Measurements from ENCODE around the gene GPR18. TPM values are rescaled to one million over a fixed set of nuclear protein-coding genes. Genes with fewer than 3 reads are reported as not detected.

GPR18 gene
- total RNA-seq, 3 donors from 2014 or later = 0.35 to 0.60 (median 0.46) TPM

GRCh38 chr13:99278843-99279242 lies 20.7 kb upstream of the GPR18 start:
- DNase-seq = no peak
- H3K36me3 ChIP-seq (ENCODE audit: low read depth) = no peaks in the 10 kb centered on the region
- ATAC-seq = no peak
- no peak for TF ChIP-seq CTCF (IDR thresholded peaks at IDR 0.05)
- intact Hi-C loops (cut with DNase I, micrococcal nuclease) = loop anchor here in 1 of 2 donors (10.0 kb wide), 1 partner anchor 156 kb away; no protein-coding TSS in a partner anchor
- no peak overlapping the region for H3K4me3 ChIP-seq
- peaks cover 15% of the 10 kb centered on the region for H3K4me1 ChIP-seq (ENCODE audit: low read depth)
- H3K9me3 ChIP-seq = no peaks in the 10 kb centered on the region

- no peak for ATAC-seq
- intact Hi-C loops (cut with DNase I, micrococcal nuclease) = loop anchor here in 1 of 2 donors (10.0 kb wide), 1 partner anchor 157 kb away; no protein-coding TSS in a partner anchor
- no peaks in the 10 kb centered on the region for H3K36me3 ChIP-seq (ENCODE audit: low read depth)
Observed at GRCh38 chr13:99278200-99278599, 20.0 kb upstream of the GPR18 start.

GRCh38 chr13:99277629-99278028 lies 19.4 kb upstream of the GPR18 start:
- TF ChIP-seq CTCF (IDR thresholded peaks at IDR 0.05) = no peak
- no peak for ATAC-seq
- intact Hi-C loops (cut with DNase I, micrococcal nuclease) = loop anchor here in 1 of 2 donors (10.0 kb wide), 1 partner anchor 157 kb away; no protein-coding TSS in a partner anchor
- DNase-seq = no peak
- peaks cover 15% of the 10 kb centered on the region for H3K4me1 ChIP-seq (ENCODE audit: low read depth)
- H3K9me3 ChIP-seq = no peaks in the 10 kb centered on the region
- H3K4me3 ChIP-seq = no peak overlapping the region
- H3K36me3 ChIP-seq (ENCODE audit: low read depth) = no peaks in the 10 kb centered on the region

More at GRCh38 chr13:99278200-99278599, 20.0 kb upstream of the GPR18 start:
- no peak overlapping the region for H3K4me3 ChIP-seq
- no peak for TF ChIP-seq CTCF (IDR thresholded peaks at IDR 0.05)
- no peak for DNase-seq
- H3K9me3 ChIP-seq = no peaks in the 10 kb centered on the region
- peaks cover 15% of the 10 kb centered on the region for H3K4me1 ChIP-seq (ENCODE audit: low read depth)

- peaks cover 15% of the 10 kb centered on the region for H3K4me1 ChIP-seq (ENCODE audit: low read depth)
- no peak for TF ChIP-seq CTCF (IDR thresholded peaks at IDR 0.05)
- no peaks in the 10 kb centered on the region for H3K36me3 ChIP-seq (ENCODE audit: low read depth)
- intact Hi-C loops (cut with DNase I, micrococcal nuclease) = loop anchor here in 1 of 2 donors (10.0 kb wide), 1 partner anchor 158 kb away; no protein-coding TSS in a partner anchor
- DNase-seq (no peak), ATAC-seq (no peak)
- no peak overlapping the region for H3K4me3 ChIP-seq
- H3K9me3 ChIP-seq = no peaks in the 10 kb centered on the region
Observed at GRCh38 chr13:99276706-99277105, 18.5 kb upstream of the GPR18 start.

- ATAC-seq (peak; percentile 39), DNase-seq (peak in 1 of 3 donors; percentile 57)
- no peak for TF ChIP-seq CTCF (IDR thresholded peaks at IDR 0.05)
- H3K4me3 ChIP-seq = no peak overlapping the region
- no peaks in the 10 kb centered on the region for H3K9me3 ChIP-seq
- no peaks in the 10 kb centered on the region for H3K36me3 ChIP-seq (ENCODE audit: low read depth)
- intact Hi-C loops (cut with DNase I, micrococcal nuclease) = loop anchor here in 1 of 2 donors (10.0 kb wide), 1 partner anchor 160 kb away; no protein-coding TSS in a partner anchor
- peaks cover 9% of the 10 kb centered on the region for H3K4me1 ChIP-seq (ENCODE audit: low read depth)
Observed at GRCh38 chr13:99275093-99275469, 16.9 kb upstream of the GPR18 start.
